NCI-H146 (cell line): ENCODE results near the gene ZNF488.
A peak's percentile ranks its signal among the peaks of the same experiment; 100 is the strongest.

Experiments used
- DNase-seq: peaks from one replicate; lab custom pipeline; 2025; lab: John Stamatoyannopoulos, UW

ZNF488 gene

DNA sequence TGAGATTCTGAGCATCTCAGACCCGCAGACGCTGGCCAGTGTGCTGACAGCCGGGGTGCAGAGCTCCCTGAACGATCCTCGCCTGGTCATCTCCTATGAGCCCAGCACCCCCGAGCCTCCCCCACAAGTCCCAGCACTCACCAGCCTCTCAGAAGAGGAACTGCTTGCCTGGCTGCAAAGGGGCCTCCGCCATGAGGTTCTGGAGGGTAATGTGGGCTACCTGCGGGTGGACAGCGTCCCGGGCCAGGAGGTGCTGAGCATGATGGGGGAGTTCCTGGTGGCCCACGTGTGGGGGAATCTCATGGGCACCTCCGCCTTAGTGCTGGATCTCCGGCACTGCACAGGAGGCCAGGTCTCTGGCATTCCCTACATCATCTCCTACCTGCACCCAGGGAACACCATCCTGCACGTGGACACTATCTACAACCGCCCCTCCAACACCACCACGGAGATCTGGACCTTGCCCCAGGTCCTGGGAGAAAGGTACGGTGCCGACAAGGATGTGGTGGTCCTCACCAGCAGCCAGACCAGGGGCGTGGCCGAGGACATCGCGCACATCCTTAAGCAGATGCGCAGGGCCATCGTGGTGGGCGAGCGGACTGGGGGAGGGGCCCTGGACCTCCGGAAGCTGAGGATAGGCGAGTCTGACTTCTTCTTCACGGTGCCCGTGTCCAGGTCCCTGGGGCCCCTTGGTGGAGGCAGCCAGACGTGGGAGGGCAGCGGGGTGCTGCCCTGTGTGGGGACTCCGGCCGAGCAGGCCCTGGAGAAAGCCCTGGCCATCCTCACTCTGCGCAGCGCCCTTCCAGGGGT is 35.2 kb downstream of the ZNF488 start:
- no peak for DNase-seq

GRCh38 chr10:47348138-47348651 is 35.9 kb downstream of the ZNF488 start, which contains the start of gene RBP3:
RBP3 (plus strand) TSS chr10:47348363; CDS start chr10:47348485, 122 bp downstream.
- DNase-seq = no peak

DNA sequence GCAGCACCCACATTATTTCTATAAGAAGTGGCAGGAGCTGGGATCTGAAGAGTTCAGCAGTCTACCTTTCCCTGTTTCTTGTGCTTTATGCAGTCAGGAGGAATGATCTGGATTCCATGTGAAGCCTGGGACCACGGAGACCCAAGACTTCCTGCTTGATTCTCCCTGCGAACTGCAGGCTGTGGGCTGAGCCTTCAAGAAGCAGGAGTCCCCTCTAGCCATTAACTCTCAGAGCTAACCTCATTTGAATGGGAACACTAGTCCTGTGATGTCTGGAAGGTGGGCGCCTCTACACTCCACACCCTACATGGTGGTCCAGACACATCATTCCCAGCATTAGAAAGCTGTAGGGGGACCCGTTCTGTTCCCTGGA is 36.8 kb downstream of the ZNF488 start:
- no peak for DNase-seq

GRCh38 chr10:47346581-47347302 is 37.4 kb downstream of the ZNF488 start:
- peak; percentile 55 for DNase-seq

DNA sequence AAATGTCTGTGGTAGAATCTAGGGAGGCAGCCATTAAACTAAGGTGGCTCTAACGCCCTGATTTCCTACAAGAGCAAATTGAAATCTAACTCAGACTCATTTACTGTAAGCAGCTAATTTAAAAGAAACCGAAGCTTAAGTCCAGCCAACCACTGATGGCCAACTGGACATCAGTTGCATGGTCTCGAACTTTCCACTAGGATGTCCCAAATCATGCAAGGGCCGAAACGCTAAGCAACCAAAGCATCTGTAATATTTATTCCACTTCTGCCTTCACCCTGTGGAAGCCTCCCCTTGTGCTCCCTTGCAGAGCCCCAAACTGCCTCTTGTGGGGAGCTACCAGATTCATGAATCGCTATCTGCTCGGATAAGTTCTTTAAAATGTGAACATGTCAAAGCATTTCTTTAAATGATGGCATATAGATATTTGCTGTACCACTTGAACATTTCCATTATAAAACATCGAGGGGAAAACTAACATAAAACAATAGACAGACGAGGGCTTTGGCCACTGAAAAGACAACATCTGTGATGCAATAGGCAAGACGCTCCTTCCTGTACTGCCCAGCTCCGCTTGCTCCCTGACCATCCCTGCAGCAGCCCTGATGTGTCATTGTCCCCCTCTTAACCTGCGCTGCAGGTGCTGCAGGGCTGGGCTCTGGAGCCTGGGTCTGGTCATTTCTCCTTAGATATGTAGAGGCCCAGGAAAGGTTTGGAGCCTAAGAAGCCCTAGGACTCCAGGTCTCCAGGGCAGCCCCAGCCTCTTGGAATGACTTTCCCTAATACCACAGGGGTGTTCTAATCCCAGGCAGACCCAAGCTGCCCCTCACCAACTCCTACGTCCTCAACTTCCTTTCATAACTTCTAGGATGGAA is 38.9 kb downstream of the ZNF488 start:
- DNase-seq = no peak

DNA sequence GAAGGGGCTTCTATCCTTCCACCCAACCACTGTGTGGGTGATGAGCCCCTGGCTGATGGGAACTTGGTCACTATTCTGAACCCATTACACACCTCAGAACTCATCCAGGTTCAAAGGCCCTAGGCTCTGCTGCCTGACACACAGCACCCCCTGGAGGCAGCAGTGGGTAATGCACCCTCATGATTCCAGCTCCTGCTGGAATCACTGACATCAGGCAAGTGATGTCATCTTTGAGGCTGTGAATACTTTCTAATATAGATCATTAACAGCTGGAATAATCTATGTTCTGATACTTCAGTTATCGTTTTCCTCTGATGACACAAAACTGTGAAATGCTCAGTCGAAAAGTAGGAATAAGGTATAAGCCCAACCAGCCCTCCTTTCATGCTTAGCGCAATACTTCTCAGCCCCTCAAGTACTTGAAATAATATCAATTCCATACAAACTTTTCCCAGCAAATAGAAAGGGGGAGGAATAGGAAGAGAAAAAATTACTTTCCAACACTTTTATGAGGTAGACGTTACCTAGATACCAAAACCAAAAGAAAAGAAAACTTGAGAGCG is 43.4 kb downstream of the ZNF488 start:
- DNase-seq = peak; percentile 27

GRCh38 chr10:47339759-47340607 is 44.1 kb downstream of the ZNF488 start:
- no peak for DNase-seq

GRCh38 chr10:47339186-47339735 is 44.8 kb downstream of the ZNF488 start:
- DNase-seq = no peak

- DNase-seq = no peak
Measured at GRCh38 chr10:47337310-47337709, 46.8 kb downstream of the ZNF488 start.

DNA sequence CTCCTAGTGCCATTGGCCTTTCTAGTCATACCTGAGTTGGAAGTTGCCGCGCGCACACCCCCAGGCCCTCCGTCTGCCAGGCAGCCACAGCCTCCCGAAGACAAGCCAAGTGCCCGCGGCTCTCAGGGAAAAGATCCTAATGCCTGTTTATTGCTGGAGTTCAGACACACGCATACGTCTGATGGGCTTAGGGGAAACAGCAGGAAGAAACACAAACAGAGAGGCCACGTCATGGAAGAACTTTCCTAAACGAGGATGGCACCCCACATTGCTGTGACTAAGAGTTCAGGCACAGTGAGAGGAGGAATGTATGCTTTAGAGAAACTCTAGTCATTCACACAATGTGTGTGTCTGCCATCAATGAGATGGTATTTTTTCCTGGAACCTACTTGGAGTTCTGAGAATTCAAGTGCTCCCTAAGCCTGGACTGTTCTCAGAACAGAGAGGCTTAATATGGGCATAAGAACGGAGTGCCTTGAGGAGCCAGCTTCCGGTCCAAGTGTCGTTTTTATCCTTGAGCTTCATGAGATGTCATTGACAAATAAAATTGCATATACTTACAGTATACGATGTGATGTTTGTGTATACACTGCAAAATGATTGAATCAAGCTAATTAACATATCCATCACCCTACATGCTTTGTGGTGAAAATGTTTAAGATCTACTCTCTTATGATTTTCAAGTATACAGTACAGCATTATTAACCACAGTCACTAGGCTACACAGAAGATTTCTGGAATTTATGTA is 47.5 kb downstream of the ZNF488 start:
- no peak for DNase-seq

- no peak for DNase-seq
Measured at GRCh38 chr10:47335906-47336305, 48.2 kb downstream of the ZNF488 start.

GRCh38 chr10:47334466-47335295 is 49.4 kb downstream of the ZNF488 start:
- DNase-seq = no peak

DNA sequence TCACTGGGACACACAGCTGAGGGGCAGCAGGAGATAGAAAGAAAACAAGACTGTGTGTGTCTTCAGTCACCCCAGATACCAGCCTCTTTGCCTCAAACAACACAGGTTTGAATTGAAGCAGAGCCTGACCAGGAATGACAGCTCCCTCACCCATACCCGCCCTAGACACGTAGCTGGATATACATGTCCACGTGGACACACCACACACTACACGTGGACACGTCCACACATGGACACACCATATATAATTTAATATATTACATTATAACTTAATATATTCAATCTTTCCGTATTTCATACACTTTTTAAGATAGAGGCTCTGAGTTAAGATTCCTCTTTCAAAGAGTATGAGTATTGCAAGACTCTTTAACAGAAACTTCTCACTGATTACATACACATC is 50.6 kb downstream of the ZNF488 start:
- no peak for DNase-seq

- DNase-seq = no peak
Measured at GRCh38 chr10:47332946-47333345, 51.1 kb downstream of the ZNF488 start.

DNA sequence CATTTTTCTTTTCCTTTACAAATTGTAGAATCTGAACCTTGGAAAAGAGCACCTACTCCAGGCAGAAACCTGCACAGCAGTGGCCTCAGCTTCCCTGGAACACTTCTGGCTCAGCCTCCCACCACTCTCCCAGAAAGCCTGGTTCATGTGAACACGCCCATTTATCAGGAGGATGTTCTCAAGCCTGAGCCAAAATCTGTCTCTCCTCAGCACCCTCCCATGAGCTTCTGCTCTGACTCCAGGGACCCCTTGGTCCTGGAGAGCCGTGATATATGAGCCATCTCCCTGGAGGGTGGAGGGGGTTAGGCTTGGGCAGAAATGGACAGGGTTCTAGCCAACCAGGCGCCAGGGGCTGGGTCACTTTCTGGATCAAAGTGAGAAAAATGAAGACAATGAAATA is 51.7 kb downstream of the ZNF488 start:
- DNase-seq = no peak

DNA sequence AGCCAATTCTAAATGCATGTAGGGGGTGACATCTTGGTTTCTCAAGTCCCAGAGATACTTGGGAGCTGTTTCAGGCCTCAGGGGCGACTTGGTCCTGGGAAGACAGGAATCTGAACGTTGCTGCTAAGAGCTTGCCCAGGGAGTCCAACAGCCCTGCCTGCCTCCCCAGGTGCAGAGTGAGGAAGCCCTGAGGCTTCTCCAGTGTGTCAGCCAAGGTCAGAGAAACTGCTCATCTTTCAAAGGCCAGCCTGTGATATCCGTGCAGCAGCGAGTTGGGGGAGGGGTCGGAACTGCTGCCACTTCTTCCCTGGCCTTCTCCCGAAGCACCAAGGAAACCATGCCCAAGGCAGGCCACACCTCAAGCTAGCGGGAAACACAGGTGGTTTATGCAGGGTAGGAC is 52.1 kb downstream of the ZNF488 start:
- DNase-seq = no peak

- DNase-seq = no peak
Measured at GRCh38 chr10:47331491-47331890, 52.6 kb downstream of the ZNF488 start.

GRCh38 chr10:47330804-47331203 is 53.3 kb downstream of the ZNF488 start:
- no peak for DNase-seq

- no peak for DNase-seq
Measured at GRCh38 chr10:47330366-47330765, 53.7 kb downstream of the ZNF488 start.
